LNCAP (cell line): Measurements from ENCODE around the gene FAM221B.

Experiments used
- TF ChIP-seq, protein P1 (sequence below): fragments of 450-650 bp; IDR thresholded peaks from 2 replicates; pipeline ENCODE4 v1.5.1; 2017; ENCODE audit warnings: mild to moderate bottlenecking

Gene FAM221B

GRCh38 chr9:35781066-35781465 lies 47.5 kb downstream of the FAM221B start:
- TF ChIP-seq, protein P1, sequence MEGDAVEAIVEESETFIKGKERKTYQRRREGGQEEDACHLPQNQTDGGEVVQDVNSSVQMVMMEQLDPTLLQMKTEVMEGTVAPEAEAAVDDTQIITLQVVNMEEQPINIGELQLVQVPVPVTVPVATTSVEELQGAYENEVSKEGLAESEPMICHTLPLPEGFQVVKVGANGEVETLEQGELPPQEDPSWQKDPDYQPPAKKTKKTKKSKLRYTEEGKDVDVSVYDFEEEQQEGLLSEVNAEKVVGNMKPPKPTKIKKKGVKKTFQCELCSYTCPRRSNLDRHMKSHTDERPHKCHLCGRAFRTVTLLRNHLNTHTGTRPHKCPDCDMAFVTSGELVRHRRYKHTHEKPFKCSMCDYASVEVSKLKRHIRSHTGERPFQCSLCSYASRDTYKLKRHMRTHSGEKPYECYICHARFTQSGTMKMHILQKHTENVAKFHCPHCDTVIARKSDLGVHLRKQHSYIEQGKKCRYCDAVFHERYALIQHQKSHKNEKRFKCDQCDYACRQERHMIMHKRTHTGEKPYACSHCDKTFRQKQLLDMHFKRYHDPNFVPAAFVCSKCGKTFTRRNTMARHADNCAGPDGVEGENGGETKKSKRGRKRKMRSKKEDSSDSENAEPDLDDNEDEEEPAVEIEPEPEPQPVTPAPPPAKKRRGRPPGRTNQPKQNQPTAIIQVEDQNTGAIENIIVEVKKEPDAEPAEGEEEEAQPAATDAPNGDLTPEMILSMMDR = no peak

DNA sequence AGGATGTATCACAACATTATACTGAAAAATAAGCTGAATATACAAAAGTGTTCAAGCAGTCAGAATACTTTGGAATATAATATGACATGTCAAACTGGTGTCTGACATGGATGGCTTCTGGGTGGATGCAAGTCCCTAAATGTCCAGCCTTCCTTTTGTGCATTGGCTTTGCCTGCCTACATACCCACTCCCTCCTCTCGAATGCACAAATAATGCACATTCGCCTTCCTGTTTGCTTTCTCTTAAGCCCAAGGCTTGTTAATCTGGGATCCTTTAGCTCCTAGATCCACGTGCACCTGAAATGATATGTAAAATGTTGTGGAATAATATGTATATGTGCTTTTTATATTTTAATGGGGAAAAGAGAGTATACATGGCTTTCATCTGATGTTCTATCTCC lies 50.0 kb downstream of the FAM221B start:
- TF ChIP-seq, protein P1 = no peak

DNA sequence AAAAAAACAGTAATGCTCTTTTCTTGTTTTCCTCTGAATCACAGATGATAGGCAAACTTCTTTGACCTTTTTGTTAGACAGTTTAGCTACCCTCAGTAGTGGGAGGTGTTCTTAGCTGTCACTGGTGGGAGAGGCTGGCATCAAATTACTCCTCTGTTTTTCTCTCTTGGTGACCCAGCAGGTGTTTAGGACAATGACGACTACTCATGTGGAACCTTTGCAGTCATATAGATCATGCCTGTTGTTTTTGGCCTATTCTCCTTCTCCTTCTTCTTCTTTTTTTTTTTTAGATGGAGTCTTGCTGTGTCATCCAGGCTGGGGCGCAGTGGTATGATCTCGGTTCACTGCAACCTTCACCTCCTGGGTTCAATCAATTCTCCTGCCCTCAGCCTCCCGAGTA lies 52.5 kb downstream of the FAM221B start:
- TF ChIP-seq, protein P1 = no peak

DNA sequence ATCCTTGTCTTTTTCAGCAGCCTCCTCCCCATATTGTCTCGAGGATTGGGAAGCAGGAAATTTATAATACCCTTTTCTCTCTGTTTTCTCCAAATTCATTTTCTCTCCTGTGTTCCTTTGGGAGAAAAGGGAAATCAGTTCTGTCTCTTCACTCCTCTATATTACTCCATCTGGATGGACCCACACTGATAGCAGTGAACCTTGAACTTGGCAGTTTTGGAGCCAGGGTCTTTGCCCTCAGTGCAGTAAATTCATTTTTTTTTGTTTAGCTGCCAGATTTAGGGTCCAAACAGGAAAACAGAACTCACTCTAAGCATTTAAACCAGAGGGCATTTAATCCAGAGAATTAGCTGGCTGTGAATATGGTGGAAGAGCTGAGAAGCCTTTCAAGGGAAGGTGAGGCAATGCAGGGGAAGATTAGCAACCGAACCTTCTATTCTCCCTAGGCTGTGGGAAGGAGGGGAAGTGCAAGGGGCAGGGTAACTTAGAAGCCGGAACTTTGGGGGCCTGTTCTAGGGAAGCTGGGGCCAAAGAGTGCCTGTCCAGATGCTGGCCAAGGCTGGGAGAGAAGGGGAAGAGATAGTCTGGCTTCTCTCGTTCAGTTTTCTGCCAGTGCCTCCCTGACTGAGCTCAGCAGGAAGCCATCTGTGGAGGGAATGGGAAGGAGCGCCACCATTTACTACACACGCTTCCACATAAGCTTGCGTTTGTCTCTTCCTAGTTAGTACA lies 53.5 kb downstream of the FAM221B start:
- TF ChIP-seq, protein P1 = no peak

DNA sequence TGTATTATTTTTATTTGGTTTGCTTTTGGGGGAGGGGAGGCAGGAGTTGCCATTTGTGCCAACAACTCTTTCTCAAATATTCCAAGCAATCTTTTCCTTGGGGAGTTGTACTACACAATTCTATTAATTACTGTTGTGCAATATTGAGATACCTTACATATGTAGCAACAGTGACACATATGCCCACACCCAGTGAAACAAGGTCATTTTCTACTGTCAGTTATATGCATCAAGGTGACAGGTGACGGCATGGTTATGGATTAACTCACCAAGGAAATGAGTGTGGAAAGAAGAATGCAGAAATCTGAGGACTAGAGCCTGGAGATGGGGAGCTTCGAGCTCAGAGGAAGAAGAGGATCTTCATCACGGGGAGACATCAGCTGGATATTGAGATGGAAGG lies 56.6 kb downstream of the FAM221B start:
- TF ChIP-seq, protein P1 = no peak

DNA sequence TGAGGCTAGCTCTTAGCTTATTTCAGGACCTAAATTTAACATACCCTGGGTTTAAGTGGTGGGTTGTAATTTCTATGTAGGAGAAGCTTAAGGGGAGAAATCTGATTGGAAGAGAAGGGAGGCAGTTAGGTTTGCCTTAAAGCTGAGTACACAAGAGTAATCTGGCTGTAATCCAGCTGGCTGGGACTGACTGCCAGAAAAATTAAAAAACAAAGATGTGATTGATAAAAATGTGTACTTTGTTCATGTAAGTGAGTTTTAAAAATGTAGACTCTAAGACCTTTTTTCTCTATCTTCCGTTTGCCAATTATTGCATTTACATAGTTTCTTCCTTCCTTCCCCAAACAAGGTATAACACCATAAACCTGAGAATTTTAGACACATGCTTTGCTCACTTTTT lies 57.0 kb downstream of the FAM221B start:
- TF ChIP-seq, protein P1 = no peak

GRCh38 chr9:35771075-35771433 lies 57.5 kb downstream of the FAM221B start:
- TF ChIP-seq, protein P1 = no peak

- TF ChIP-seq, protein P1 = no peak
Observed at GRCh38 chr9:35769763-35770162, 58.8 kb downstream of the FAM221B start.
